ENCODE data around the gene ANGEL1.

GRCh38 chr14:76833011-76833410 is 20.3 kb upstream of the ANGEL1 start:
- TF ChIP-seq POLR2AphosphoS5 (IDR thresholded peaks at IDR 0.05) (no peak), CTCF (IDR thresholded peaks at IDR 0.05 in 8 of 11, conservative IDR thresholded peaks at IDR 0.05 in 3 of 11) (no peak)
